ENCODE data around the gene OPA3. TPM values are rescaled to one million over a fixed set of nuclear protein-coding genes. Genes with fewer than 3 reads are reported as not detected.

Gene OPA3
- total and polyA plus RNA-seq, 9 donors: 2.0 to 16.6 (median 9.2) TPM

GRCh38 chr19:45578861-45579260, 5.7 kb downstream of the OPA3 start:
- Histone ChIP-seq H3K4me3 (no peak overlapping the region), H3K27me3 (no peaks in the 10 kb centered on the region), H3K27ac (no peak overlapping the region), H3K4me1 (ENCODE audit: insufficient read depth) (peaks cover 9% of the 10 kb centered on the region), H3K9me3 (no peaks in the 10 kb centered on the region), H3K36me3 (no peaks in the 10 kb centered on the region)
- no peak for DNase-seq
- intact Hi-C loops (cut with DNase I): loop anchor here in 1 of 4 donors (10.0 kb wide), 1 partner anchor 54 kb away; no protein-coding TSS in a partner anchor
- TF ChIP-seq, protein P1, sequence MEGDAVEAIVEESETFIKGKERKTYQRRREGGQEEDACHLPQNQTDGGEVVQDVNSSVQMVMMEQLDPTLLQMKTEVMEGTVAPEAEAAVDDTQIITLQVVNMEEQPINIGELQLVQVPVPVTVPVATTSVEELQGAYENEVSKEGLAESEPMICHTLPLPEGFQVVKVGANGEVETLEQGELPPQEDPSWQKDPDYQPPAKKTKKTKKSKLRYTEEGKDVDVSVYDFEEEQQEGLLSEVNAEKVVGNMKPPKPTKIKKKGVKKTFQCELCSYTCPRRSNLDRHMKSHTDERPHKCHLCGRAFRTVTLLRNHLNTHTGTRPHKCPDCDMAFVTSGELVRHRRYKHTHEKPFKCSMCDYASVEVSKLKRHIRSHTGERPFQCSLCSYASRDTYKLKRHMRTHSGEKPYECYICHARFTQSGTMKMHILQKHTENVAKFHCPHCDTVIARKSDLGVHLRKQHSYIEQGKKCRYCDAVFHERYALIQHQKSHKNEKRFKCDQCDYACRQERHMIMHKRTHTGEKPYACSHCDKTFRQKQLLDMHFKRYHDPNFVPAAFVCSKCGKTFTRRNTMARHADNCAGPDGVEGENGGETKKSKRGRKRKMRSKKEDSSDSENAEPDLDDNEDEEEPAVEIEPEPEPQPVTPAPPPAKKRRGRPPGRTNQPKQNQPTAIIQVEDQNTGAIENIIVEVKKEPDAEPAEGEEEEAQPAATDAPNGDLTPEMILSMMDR (IDR thresholded peaks at IDR 0.05): no peak
- no peak for TF ChIP-seq EP300 (IDR thresholded peaks at IDR 0.05)
- TF ChIP-seq POLR2A (IDR thresholded peaks at IDR 0.05): no peak
- WGBS, 3 donors: 24 to 42% (median 25%) methylated on average over 5 of the region's 5 CpGs

GRCh38 chr19:45577111-45577905, 7.3 kb downstream of the OPA3 start:
- H3K4me3 ChIP-seq: no peak overlapping the region
- WGBS, 3 donors: 21 to 33% (median 23%) methylated on average over 11 of the region's 11 CpGs
- peak in 4 of 5 donors; percentile 40 to 80 (median 74) for DNase-seq
- intact Hi-C loops (cut with DNase I): loop anchor here in 1 of 4 donors (10.0 kb wide), 1 partner anchor 53 kb away; no protein-coding TSS in a partner anchor
- no peaks in the 10 kb centered on the region for H3K36me3 ChIP-seq
- peaks cover 5% of the 10 kb centered on the region for H3K4me1 ChIP-seq (ENCODE audit: insufficient read depth)
- H3K27me3 ChIP-seq: no peaks in the 10 kb centered on the region
- TF ChIP-seq, protein P1 (IDR thresholded peaks at IDR 0.05): no peak
- TF ChIP-seq EP300 (IDR thresholded peaks at IDR 0.05) (no peak), POLR2A (IDR thresholded peaks at IDR 0.05) (no peak)
- H3K9me3 ChIP-seq: no peaks in the 10 kb centered on the region
- peak overlapping the region in 1 of 2 donors; percentile 4 for H3K27ac ChIP-seq

DNA sequence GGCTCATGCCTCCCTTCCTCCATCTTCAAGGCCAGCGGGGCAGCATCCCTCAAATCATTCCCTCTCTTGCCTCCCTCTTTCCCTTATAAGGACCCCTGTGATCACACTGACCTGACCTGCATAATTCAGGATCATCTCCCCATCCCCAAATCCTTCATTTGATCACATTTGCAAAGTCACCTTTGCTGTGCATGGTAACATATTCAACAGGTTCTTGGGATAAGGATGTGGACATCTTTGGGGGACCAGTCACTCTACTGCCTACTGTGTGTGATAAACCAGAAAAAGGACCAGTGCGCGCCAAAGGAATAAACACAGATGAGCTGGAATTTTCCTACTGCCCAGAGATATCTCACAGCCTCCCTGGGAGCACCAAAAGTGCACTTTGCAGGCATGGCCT, 7.9 kb downstream of the OPA3 start:
- no peaks in the 10 kb centered on the region for H3K9me3 ChIP-seq
- intact Hi-C loops (cut with DNase I): loop anchor here in 1 of 4 donors (10.0 kb wide), 1 partner anchor 52 kb away; no protein-coding TSS in a partner anchor
- H3K27ac ChIP-seq: no peak overlapping the region
- H3K36me3 ChIP-seq: no peaks in the 10 kb centered on the region
- TF ChIP-seq, protein P1 (IDR thresholded peaks at IDR 0.05): no peak
- TF ChIP-seq EP300 (IDR thresholded peaks at IDR 0.05) (no peak), POLR2A (IDR thresholded peaks at IDR 0.05) (no peak)
- H3K4me1 ChIP-seq (ENCODE audit: insufficient read depth): peaks cover 5% of the 10 kb centered on the region
- WGBS, 3 donors: 5 to 38% (median 17%) methylated on average over 3 of the region's 3 CpGs
- no peak for DNase-seq
- H3K27me3 ChIP-seq: no peaks in the 10 kb centered on the region
- H3K4me3 ChIP-seq: no peak overlapping the region

DNA sequence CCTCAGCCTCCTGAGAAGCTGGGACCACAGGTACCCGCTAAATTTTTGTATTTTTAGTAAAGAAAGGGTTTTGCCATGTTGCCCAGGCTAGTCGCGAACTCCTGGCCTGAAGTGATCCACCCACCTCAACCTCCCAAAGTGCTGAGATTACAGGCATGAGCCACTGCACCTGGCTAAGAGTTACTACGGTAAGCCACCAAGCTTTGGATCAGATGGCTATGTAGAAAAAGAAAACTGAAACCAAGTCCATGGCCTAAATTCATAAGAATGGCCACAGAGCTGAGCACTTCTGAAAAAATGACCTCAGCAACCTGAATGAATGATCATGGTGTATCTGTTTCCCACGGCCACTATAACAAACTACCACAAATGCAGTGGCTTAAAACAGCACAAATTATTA, 9.4 kb downstream of the OPA3 start:
- WGBS, 3 donors: 83 to 91% (median 83%) methylated on average over 5 of the region's 5 CpGs
- DNase-seq: no peak
- Histone ChIP-seq H3K27me3 (no peaks in the 10 kb centered on the region), H3K4me1 (ENCODE audit: insufficient read depth) (peaks cover 5% of the 10 kb centered on the region), H3K4me3 (no peak overlapping the region), H3K36me3 (no peaks in the 10 kb centered on the region), H3K9me3 (no peaks in the 10 kb centered on the region), H3K27ac (no peak overlapping the region)
- TF ChIP-seq EP300 (IDR thresholded peaks at IDR 0.05) (no peak), POLR2A (IDR thresholded peaks at IDR 0.05) (no peak)
- TF ChIP-seq, protein P1 (IDR thresholded peaks at IDR 0.05): no peak
- intact Hi-C loops (cut with DNase I): loop anchor here in 1 of 4 donors (10.0 kb wide), 1 partner anchor 50 kb away; no protein-coding TSS in a partner anchor

Measured in ovary (tissue), 9 donors.